GM23338 (cell line): Measurements from ENCODE around the gene CNDP1. TPM values are rescaled to one million over a fixed set of nuclear protein-coding genes. Genes with fewer than 3 reads are reported as not detected.

ENCODE experiments used
- ATAC-seq: fragments of 200-7000 bp; cut with Tn5 transposase; 3 replicates; pipeline ENCODE4 v1.9.1; 2020
- DNase-seq: peaks from one replicate; pipeline ENCODE4 v3.0.0-alpha.2; 2015; ENCODE audit warnings: low spot score
- H2AFZ ChIP-seq: fragments of 200-600 bp; sonication (generic); 2 replicates; pipeline ENCODE4 v1.8.0; 2016; ENCODE audit warnings: antibody characterized with exemption, mild to moderate bottlenecking, moderate library complexity
- H3F3A ChIP-seq: fragments of 200-600 bp; sonication (generic); replicated peaks from 2 replicates; pipeline ENCODE4 v1.8.0; 2017; ENCODE audit warnings: antibody characterized with exemption, mixed run types, low read depth
- H3K27ac ChIP-seq: fragments of 200-600 bp; sonication (generic); 2 replicates; pipeline ENCODE4 v1.6.1; 2016; ENCODE audit warnings: low read depth
- H3K27me3 ChIP-seq: fragments of 200-600 bp; sonication (generic); 2 replicates; pipeline ENCODE4 v1.8.0; 2016; ENCODE audit warnings: mild to moderate bottlenecking, mixed run types, moderate library complexity; ENCODE audit not compliant: insufficient read depth
- H3K36me3 ChIP-seq: fragments of 200-600 bp; sonication (generic); 2 replicates; pipeline ENCODE4 v1.8.0; 2016; ENCODE audit warnings: mild to moderate bottlenecking; ENCODE audit not compliant: insufficient read depth
- H3K4me1 ChIP-seq: fragments of 200-600 bp; sonication (generic); 2 replicates; pipeline ENCODE4 v1.8.0; 2016; ENCODE audit warnings: mild to moderate bottlenecking, moderate library complexity; ENCODE audit not compliant: insufficient read depth
- H3K4me2 ChIP-seq: fragments of 200-600 bp; sonication (generic); 2 replicates; pipeline ENCODE4 v1.7.1; 2017; ENCODE audit warnings: mixed run types
- H3K4me3 ChIP-seq: fragments of 200-600 bp; sonication (generic); 2 replicates; pipeline ENCODE4 v1.6.1; 2016; ENCODE audit warnings: mixed run types
- H3K79me2 ChIP-seq: fragments of 200-600 bp; sonication (generic); replicated peaks from 2 replicates; pipeline ENCODE4 v1.8.0; 2017; ENCODE audit warnings: mild to moderate bottlenecking; ENCODE audit not compliant: insufficient read depth
- H3K9me2 ChIP-seq: fragments of 200-600 bp; sonication (generic); 2 replicates; pipeline ENCODE4 v1.8.0; 2017; ENCODE audit not compliant: insufficient read depth
- H4K20me1 ChIP-seq: fragments of 200-600 bp; sonication (generic); replicated peaks from 2 replicates; pipeline ENCODE4 v1.8.0; 2017; ENCODE audit warnings: mild to moderate bottlenecking; ENCODE audit not compliant: insufficient read depth
- H3K27ac Mint-ChIP-seq: 2 replicates; pipeline ENCODE4 v1.8.0; 2020; ENCODE audit warnings: inconsistent platforms, mild to moderate bottlenecking, moderate library complexity, mixed read lengths
- H3K27me3 Mint-ChIP-seq: 3 replicates; pipeline ENCODE4 v1.8.0; 2022; ENCODE audit warnings: low read depth, mild to moderate bottlenecking, moderate library complexity, mixed read lengths, inconsistent platforms; ENCODE audit not compliant: insufficient read depth, poor library complexity
- H3K36me3 Mint-ChIP-seq: 3 replicates; pipeline ENCODE4 v1.8.0; 2021; ENCODE audit warnings: low read depth, mild to moderate bottlenecking, inconsistent platforms, moderate library complexity, mixed read lengths
- H3K4me1 Mint-ChIP-seq: 3 replicates; pipeline ENCODE4 v1.8.0; 2020; ENCODE audit warnings: mild to moderate bottlenecking, inconsistent platforms, mixed read lengths
- H3K4me3 Mint-ChIP-seq: 3 replicates; pipeline ENCODE4 v1.8.0; 2021; ENCODE audit warnings: moderate library complexity, mild to moderate bottlenecking, inconsistent platforms, mixed read lengths
- H3K9me3 Mint-ChIP-seq: 3 replicates; pipeline ENCODE4 v1.8.0; 2020; ENCODE audit warnings: moderate library complexity, mild to moderate bottlenecking, inconsistent platforms, mixed read lengths
- CREB1 ChIP-seq: fragments of 250-450 bp; sonication (Bioruptor Pico); IDR thresholded peaks from 2 replicates; pipeline ENCODE4 v1.5.0; 2020; ENCODE audit warnings: low read depth, mild to moderate bottlenecking, moderate library complexity
- CTCF ChIP-seq, 2 experiments: fragments of 200-600 bp in 1 of 2; sonication (generic) in 1 of 2; conservative IDR thresholded peaks; 2 replicates each; pipeline versions ENCODE4 v1.5.1 to v1.6.1; 2016 to 2017; ENCODE audit warnings: antibody characterized with exemption in 2 of 2, low read depth in 2 of 2, mild to moderate bottlenecking in 2 of 2, moderate library complexity in 1 of 2
- EZH2 ChIP-seq: fragments of 200-600 bp; sonication (generic); IDR thresholded peaks from one replicate; pipeline ENCODE4 v1.8.0; 2017; ENCODE audit warnings: antibody characterized with exemption, mild to moderate bottlenecking, low read depth; ENCODE audit not compliant: unreplicated experiment
- JUNB ChIP-seq: IDR thresholded peaks from one replicate; pipeline ENCODE4 v1.6.1; 2016; ENCODE audit warnings: antibody characterized with exemption; ENCODE audit not compliant: unreplicated experiment
- POLR2AphosphoS5 ChIP-seq: IDR thresholded peaks from 2 replicates; pipeline ENCODE4 v1.6.1; 2016; ENCODE audit warnings: antibody characterized with exemption, low read depth
- REST ChIP-seq: IDR thresholded peaks from one replicate; pipeline ENCODE4 v1.6.1; 2018; ENCODE audit warnings: antibody characterized with exemption; ENCODE audit not compliant: unreplicated experiment
- STAT1 ChIP-seq: IDR thresholded peaks from one replicate; pipeline ENCODE4 v1.6.1; 2016; ENCODE audit warnings: antibody characterized with exemption; ENCODE audit not compliant: unreplicated experiment
- ZNF114 ChIP-seq: fragments of 250-450 bp; sonication (Bioruptor Pico); IDR thresholded peaks from 2 replicates; pipeline ENCODE4 v1.5.0; 2020; ENCODE audit warnings: mild to moderate bottlenecking, moderate library complexity
- polyA plus RNA-seq: library from polyadenylated mRNA; unstranded; fragments of >200 nt; fragmentation: Nextera tagmentation; extraction: Ambion mirVana; gene quantifications from 2 replicates; pipeline ENCODE4 v1.2.1, GENCODE V29; 2016
- total RNA-seq: library from RNA; depleted of rRNA; stranded (reverse); fragments of >200 nt; shearing (Covaris generic); gene quantifications from 2 replicates; pipeline ENCODE4 v1.2.3, GENCODE V29; 2014
- TF ChIP-seq, protein P1 (sequence below): IDR thresholded peaks from 2 replicates; pipeline ENCODE4 v1.6.1; 2016; ENCODE audit warnings: antibody characterized with exemption
- TF ChIP-seq, protein P2 (sequence below): fragments of 250-450 bp; sonication (Bioruptor Pico); IDR thresholded peaks from 2 replicates; pipeline ENCODE4 v1.5.0; 2020; ENCODE audit warnings: mild to moderate bottlenecking, moderate library complexity

The CNDP1 gene
- total and polyA plus RNA-seq, 2 experiments from 2014 or later: 0.03 to 0.11 TPM

GRCh38 chr18:74508366-74508765 is 25.9 kb upstream of the CNDP1 start:
- Histone ChIP-seq H2AFZ (no peak overlapping the region), H3K4me3 (no peak overlapping the region), H3K36me3 (peaks cover 39% of the 10 kb centered on the region), H3F3A (no peaks in the 10 kb centered on the region), H3K27me3 (no peaks in the 10 kb centered on the region), H3K4me1 (no peaks in the 10 kb centered on the region; the same call in 1 of the 2 replicates), H3K4me2 (no peak overlapping the region), H3K27ac (no peak overlapping the region), H3K9me2 (no peaks in the 10 kb centered on the region), H4K20me1 (peaks cover 14% of the 10 kb centered on the region), H3K79me2 (peaks cover 9% of the 10 kb centered on the region; the same call in 1 of the 2 replicates)
- Mint-ChIP-seq H3K4me3 (no peak overlapping the region), H3K4me1 (peaks cover 28% of the 10 kb centered on the region), H3K27ac (no peak overlapping the region), H3K36me3 (peaks cover 92% of the 10 kb centered on the region), H3K27me3 (peaks cover 2% of the 10 kb centered on the region), H3K9me3 (no peaks in the 10 kb centered on the region)
- ATAC-seq (no peak), DNase-seq (no peak)
- TF ChIP-seq CREB1: no peak
- no peak for TF ChIP-seq CTCF (conservative IDR thresholded peaks at IDR 0.05; ENCODE audit: low read depth in 2 of 2)
- TF ChIP-seq EZH2: no peak
- TF ChIP-seq STAT1: no peak
- TF ChIP-seq JUNB: no peak
- TF ChIP-seq, protein P1, sequence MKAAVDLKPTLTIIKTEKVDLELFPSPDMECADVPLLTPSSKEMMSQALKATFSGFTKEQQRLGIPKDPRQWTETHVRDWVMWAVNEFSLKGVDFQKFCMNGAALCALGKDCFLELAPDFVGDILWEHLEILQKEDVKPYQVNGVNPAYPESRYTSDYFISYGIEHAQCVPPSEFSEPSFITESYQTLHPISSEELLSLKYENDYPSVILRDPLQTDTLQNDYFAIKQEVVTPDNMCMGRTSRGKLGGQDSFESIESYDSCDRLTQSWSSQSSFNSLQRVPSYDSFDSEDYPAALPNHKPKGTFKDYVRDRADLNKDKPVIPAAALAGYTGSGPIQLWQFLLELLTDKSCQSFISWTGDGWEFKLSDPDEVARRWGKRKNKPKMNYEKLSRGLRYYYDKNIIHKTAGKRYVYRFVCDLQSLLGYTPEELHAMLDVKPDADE: no peak
- TF ChIP-seq REST: no peak
- TF ChIP-seq POLR2AphosphoS5: no peak
- no peak for TF ChIP-seq ZNF114 (CRISPR knock-in tag)
- TF ChIP-seq, protein P2, sequence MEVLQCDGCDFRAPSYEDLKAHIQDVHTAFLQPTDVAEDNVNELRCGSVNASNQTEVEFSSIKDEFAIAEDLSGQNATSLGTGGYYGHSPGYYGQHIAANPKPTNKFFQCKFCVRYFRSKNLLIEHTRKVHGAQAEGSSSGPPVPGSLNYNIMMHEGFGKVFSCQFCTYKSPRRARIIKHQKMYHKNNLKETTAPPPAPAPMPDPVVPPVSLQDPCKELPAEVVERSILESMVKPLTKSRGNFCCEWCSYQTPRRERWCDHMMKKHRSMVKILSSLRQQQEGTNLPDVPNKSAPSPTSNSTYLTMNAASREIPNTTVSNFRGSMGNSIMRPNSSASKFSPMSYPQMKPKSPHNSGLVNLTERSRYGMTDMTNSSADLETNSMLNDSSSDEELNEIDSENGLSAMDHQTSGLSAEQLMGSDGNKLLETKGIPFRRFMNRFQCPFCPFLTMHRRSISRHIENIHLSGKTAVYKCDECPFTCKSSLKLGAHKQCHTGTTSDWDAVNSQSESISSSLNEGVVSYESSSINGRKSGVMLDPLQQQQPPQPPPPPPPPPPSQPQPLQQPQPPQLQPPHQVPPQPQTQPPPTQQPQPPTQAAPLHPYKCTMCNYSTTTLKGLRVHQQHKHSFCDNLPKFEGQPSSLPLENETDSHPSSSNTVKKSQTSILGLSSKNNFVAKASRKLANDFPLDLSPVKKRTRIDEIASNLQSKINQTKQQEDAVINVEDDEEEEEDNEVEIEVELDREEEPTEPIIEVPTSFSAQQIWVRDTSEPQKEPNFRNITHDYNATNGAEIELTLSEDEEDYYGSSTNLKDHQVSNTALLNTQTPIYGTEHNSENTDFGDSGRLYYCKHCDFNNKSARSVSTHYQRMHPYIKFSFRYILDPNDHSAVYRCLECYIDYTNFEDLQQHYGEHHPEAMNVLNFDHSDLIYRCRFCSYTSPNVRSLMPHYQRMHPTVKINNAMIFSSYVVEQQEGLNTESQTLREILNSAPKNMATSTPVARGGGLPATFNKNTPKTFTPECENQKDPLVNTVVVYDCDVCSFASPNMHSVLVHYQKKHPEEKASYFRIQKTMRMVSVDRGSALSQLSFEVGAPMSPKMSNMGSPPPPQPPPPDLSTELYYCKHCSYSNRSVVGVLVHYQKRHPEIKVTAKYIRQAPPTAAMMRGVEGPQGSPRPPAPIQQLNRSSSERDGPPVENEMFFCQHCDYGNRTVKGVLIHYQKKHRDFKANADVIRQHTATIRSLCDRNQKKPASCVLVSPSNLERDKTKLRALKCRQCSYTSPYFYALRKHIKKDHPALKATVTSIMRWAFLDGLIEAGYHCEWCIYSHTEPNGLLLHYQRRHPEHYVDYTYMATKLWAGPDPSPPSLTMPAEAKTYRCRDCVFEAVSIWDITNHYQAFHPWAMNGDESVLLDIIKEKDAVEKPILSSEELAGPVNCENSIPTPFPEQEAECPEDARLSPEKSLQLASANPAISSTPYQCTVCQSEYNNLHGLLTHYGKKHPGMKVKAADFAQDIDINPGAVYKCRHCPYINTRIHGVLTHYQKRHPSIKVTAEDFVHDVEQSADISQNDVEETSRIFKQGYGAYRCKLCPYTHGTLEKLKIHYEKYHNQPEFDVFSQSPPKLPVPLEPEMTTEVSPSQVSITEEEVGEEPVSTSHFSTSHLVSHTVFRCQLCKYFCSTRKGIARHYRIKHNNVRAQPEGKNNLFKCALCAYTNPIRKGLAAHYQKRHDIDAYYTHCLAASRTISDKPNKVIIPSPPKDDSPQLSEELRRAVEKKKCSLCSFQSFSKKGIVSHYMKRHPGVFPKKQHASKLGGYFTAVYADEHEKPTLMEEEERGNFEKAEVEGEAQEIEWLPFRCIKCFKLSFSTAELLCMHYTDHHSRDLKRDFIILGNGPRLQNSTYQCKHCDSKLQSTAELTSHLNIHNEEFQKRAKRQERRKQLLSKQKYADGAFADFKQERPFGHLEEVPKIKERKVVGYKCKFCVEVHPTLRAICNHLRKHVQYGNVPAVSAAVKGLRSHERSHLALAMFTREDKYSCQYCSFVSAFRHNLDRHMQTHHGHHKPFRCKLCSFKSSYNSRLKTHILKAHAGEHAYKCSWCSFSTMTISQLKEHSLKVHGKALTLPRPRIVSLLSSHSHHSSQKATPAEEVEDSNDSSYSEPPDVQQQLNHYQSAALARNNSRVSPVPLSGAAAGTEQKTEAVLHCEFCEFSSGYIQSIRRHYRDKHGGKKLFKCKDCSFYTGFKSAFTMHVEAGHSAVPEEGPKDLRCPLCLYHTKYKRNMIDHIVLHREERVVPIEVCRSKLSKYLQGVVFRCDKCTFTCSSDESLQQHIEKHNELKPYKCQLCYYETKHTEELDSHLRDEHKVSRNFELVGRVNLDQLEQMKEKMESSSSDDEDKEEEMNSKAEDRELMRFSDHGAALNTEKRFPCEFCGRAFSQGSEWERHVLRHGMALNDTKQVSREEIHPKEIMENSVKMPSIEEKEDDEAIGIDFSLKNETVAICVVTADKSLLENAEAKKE: no peak
